AG09309 (cell line): Measurements from ENCODE around the gene MAGEA2B.
"Not testable (repeated sequence)": the region's sequence is repeated elsewhere in the genome, so short reads cannot be mapped to it uniquely, and the experiment has no call there.

ENCODE experiments used
- DNase-seq: peaks from one replicate; pipeline ENCODE4 v3.0.0-alpha.2; 2010; ENCODE audit warnings: low read depth
- H3K4me3 ChIP-seq: 2 replicates; pipeline ENCODE4 v1.5.1; 2011; ENCODE audit warnings: mild to moderate bottlenecking, low read depth, low read length, moderate library complexity; ENCODE audit not compliant: control insufficient read depth
- TF ChIP-seq, protein P1 (sequence below): IDR thresholded peaks from 2 replicates; pipeline ENCODE4 v1.5.1; 2011; ENCODE audit warnings: mild to moderate bottlenecking, low read depth, low read length, inconsistent platforms; ENCODE audit not compliant: insufficient read depth, control insufficient read depth; ENCODE audit errors: missing control alignments

The MAGEA2B gene

DNA sequence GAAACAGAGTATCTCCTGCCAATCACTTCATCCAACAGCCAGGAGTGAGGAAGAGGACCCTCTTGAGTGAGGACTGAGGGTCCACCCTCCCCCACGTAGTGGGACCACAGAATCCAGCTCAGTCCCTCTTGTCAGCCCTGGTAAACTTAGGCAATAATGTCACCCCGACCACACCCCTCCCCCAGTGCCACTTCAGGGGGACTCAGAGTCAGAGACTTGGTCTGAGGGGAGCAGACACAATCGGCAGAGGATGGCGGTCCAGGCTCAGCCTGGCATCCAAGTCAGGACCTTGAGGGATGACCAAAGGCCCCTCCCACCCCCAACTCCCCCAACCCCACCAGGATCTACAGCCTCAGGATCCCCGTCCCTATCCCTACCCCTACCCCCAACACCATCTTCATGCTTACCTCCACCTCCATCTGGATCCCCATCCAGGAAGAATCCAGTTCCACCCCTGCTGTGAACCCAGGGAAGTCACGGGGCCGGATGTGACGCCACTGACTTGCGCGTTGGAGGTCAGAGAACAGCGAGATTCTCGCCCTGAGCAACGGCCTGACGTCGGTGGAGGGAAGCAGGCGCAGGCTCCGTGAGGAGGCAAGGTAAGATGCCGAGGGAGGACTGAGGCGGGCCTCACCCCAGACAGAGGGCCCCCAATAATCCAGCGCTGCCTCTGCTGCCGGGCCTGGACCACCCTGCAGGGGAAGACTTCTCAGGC is 19.0 kb downstream of the MAGEA2B start, which contains the start of the genes CSAG1 and MAGEA12:
TSS of gene CSAG1 (minus strand) at position 461 of the 715 bp plus-strand sequence. CDS start 1,261 bp downstream, outside the sequence.
TSS of gene MAGEA12 (plus strand) at position 497 of the 715 bp plus-strand sequence. CDS start 2,405 bp downstream, outside the sequence.
- peak within 1 kb of the TSS; percentile 10 for H3K4me3 ChIP-seq
- no peak for DNase-seq
- TF ChIP-seq, protein P1, sequence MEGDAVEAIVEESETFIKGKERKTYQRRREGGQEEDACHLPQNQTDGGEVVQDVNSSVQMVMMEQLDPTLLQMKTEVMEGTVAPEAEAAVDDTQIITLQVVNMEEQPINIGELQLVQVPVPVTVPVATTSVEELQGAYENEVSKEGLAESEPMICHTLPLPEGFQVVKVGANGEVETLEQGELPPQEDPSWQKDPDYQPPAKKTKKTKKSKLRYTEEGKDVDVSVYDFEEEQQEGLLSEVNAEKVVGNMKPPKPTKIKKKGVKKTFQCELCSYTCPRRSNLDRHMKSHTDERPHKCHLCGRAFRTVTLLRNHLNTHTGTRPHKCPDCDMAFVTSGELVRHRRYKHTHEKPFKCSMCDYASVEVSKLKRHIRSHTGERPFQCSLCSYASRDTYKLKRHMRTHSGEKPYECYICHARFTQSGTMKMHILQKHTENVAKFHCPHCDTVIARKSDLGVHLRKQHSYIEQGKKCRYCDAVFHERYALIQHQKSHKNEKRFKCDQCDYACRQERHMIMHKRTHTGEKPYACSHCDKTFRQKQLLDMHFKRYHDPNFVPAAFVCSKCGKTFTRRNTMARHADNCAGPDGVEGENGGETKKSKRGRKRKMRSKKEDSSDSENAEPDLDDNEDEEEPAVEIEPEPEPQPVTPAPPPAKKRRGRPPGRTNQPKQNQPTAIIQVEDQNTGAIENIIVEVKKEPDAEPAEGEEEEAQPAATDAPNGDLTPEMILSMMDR = no peak

DNA sequence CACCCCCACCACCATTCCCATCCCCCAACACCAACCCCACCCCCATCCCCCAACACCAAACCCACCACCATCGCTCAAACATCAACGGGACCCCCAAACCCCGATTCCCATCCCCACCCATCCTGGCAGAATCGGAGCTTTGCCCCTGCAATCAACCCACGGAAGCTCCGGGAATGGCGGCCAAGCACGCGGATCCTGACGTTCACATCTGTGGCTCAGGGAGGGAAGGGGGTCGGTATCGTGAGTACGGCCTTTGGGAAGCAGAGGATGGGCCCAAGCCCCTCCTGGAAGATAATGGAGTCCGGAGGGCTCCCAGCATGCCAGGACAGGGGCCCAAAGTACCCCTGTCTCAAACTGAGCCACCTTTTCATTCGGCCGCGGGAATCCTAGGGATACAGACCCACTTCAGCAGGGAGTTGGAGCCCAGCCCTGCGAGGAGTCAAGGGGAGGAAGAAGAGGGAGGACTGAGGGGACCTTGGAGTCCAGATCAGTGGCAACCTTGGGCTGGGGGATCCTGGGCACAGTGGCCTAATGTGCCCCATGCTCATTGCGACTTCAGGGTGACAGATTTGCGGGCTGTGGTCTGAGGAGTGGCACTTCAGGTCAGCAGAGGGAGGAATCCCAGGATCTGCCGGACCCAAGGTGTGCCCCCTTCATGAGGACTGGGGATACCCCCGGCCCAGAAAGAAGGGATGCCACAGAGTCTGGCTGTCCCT is 19.9 kb downstream of the MAGEA2B start:
- peak overlapping the region; percentile 10; the same call in 1 of the 2 replicates for H3K4me3 ChIP-seq
- DNase-seq = not testable (repeated sequence)

DNA sequence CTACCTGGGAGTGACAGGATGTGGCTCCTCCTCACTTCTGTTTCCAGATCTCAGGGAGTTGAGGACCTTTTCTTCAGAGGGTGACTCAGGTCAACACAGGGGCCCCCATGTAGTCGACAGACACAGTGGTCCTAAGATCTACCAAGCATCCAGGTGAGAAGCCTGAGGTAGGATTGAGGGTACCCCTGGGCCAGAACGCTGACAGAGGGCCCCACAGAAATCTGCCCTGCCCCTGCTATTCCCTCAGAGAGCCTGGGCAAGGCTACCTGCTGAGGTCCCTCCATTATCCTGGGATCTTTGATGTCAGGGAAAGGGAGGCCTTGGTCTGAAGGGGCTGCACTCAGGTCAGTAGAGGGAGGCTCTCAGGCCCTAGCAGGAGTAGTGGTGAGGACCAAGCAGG is 20.7 kb downstream of the MAGEA2B start:
- TF ChIP-seq, protein P1 = no peak
- DNase-seq = no peak
- no peak overlapping the region for H3K4me3 ChIP-seq

DNA sequence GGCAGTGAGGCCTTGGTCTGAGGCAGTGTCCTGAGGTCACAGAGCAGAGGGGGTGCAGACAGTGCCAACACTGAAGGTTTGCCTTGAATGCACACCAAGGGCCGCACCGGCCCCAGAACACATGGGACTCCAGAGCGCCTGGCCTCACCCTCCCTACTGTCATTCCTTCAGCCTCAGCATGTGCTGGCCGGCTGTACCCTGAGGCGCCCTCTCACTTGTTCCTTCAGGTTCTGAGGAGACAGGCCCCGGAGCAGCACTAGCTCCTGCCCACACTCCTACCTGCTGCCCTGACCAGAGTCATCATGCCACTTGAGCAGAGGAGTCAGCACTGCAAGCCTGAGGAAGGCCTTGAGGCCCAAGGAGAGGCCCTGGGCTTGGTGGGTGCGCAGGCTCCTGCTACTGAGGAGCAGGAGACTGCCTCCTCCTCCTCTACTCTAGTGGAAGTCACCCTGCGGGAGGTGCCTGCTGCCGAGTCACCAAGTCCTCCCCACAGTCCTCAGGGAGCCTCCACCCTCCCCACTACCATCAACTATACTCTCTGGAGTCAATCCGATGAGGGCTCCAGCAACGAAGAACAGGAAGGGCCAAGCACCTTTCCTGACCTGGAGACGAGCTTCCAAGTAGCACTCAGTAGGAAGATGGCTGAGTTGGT is 21.6 kb downstream of the MAGEA2B start:
- TF ChIP-seq, protein P1 = no peak
- no peak overlapping the region for H3K4me3 ChIP-seq
- DNase-seq = no peak

DNA sequence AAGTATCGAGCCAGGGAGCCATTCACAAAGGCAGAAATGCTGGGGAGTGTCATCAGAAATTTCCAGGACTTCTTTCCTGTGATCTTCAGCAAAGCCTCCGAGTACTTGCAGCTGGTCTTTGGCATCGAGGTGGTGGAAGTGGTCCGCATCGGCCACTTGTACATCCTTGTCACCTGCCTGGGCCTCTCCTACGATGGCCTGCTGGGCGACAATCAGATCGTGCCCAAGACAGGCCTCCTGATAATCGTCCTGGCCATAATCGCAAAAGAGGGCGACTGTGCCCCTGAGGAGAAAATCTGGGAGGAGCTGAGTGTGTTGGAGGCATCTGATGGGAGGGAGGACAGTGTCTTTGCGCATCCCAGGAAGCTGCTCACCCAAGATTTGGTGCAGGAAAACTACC is 22.1 kb downstream of the MAGEA2B start:
- not testable (repeated sequence) for H3K4me3 ChIP-seq

DNA sequence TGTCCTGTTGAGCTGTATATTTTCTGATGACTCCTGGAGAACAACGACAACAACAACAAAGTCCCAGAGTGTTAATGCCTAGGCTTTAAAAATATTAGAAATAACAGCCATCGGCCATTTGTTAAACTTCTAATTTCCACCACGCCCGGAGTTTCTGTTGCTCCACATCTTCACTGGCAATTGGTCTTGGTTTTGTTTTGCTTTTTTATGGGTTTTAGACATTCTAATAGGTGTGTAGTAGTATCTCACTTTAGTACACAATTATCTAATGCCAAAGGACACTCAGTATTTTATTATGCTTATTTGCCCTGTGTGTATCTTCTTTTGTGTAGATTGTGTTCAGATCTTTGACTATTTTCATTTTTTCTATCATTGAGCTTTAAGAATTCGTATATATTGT is 24.1 kb downstream of the MAGEA2B start:
- TF ChIP-seq, protein P1 = no peak
- DNase-seq = no peak

More for the DNA sequence above, 22.1 kb downstream of the MAGEA2B start:
- DNase-seq = not testable (repeated sequence)

DNA sequence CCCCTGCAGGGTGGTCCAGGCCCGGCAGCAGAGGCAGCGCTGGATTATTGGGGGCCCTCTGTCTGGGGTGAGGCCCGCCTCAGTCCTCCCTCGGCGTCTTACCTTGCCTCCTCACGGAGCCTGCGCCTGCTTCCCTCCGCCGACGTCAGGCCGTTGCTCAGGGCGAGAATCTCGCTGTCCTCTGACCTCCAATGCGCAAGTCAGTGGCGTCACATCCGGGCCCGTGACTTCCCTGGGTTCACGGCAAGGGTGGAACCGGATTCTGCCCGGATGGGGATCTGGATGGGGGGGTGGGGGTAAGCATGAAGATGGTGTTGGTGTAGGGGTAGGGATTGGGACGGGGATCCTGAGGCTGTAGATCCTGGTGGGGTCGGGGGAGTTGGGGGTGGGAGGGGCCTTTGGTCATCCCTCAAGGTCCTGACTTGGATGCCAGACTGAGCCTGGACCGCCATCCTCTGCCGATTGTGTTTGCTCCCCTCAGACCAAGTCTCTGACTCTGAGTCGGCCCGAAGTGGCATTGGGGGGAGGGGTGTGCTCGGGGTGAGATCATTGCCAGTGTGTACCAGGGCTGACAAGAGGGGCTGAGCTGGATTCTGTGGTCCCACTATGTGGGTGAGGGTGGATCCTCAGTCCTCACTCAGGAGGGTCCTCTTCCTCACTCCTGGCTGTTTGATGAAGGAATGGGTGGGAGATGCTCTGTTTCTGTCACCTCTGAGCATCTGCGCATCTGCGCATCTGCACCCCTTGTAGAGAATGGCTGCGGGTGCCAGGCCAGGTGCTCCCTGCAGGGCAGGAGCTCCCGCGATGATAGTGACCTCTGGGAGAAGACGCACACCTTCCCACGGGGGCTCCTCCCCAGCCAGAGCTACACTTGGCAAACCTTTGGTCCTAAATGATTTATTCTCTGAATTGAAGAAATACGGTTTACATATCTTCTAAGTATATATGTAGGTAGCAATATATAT is 39.5 kb downstream of the MAGEA2B start, which contains the start of gene MAGEA2:
TSS of gene MAGEA2 (minus strand) at position 157 of the 965 bp plus-strand sequence. CDS start 2,479 bp downstream, outside the sequence.
- not testable (repeated sequence) for H3K4me3 ChIP-seq, DNase-seq

More for the DNA sequence above, 24.1 kb downstream of the MAGEA2B start:
- no peak overlapping the region for H3K4me3 ChIP-seq

DNA sequence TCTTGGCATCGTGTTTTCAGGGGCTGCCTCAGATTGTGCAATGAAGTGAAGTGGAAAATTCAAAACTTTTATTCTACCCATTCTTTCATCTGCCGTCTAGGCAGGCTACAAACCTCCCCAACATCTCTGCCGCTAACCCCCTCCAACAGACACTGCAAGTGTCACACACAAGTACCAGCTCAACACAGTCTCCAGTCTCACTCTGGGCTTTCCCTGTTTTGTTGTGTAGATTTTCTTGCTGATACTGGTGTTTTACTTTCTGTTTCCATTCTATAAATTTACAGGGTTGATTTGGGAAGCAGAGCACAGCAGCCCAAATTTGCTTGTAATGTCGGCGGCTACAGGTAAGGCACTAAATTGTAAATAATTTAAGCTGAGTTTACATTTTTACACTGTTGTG is 40.4 kb downstream of the MAGEA2B start:
- H3K4me3 ChIP-seq, DNase-seq: not testable (repeated sequence)

DNA sequence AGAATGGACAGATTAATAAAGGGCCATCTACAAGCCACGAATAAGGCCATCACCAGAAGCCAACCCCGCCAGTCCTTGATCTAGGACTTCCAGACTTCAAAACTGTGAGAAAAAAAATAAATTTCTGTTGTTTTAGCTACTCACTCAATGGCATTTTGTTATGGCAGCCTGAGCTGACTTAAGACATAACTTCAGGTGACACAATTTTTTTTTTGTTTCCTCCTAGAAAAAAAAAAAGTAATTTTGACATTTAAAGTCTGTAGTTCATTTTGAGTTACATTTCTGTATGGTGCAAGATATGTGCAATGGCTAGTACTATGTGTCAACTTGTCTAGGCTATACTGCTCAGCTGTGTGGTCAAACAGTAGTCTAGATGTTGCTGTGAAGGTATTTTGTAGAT is 44.5 kb downstream of the MAGEA2B start, which contains the start of gene CSAG3:
TSS of gene CSAG3 (plus strand) at position 301 of the 400 bp plus-strand sequence.
- not testable (repeated sequence) for DNase-seq, H3K4me3 ChIP-seq

DNA sequence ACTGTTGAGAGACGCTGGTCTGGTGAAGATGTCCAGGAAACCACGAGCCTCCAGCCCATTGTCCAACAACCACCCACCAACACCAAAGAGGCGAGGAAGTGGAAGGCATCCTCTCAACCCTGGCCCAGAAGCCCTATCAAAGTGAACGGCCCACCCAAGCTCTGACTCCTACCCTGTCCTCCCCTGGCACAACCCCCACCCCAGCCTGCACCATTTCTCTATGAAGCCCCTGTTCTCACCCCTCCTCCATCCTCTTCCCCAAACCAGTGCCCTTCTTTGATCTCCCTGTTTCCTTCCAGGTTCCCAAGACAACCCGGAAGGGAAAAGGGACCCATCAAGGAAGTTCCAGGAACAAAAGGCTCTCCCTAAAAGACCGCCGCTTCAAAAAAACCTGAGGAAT is 45.1 kb downstream of the MAGEA2B start:
- not testable (repeated sequence) for DNase-seq, H3K4me3 ChIP-seq

DNA sequence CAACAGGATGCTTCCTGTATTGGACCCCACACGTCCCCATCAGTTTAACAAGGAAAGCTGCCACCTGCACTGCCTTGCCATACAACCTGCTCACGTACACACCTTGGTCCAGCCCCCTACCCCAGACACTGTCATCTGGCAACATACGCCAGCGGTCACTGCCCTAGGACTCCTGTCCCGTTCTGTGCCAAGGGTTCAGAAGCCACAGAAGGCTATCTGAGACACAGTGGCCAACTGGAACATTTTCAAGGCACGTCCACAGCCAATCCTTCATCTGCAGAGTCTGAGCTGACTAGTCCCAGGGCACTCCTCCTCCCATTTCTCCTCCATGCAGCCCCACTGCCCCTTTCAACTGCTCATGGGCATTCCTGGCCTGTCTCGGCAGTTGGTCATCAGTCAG is 47.2 kb downstream of the MAGEA2B start:
- DNase-seq, H3K4me3 ChIP-seq: not testable (repeated sequence)
